ENCODE measurements around the gene TMEM263. TPM values are rescaled to one million over a fixed set of nuclear protein-coding genes. Genes with fewer than 3 reads are reported as not detected.

The TMEM263 gene
- total and polyA plus RNA-seq, 9 of the 15 experiments (the other 6 are each of a cell fraction or from before 2014, with no cell fraction given), result 12.6 to 36.7 (median 24.4) TPM

- 0 out of 2 replicates have a peak, but pooled peaks have one; percentile 37 for TF ChIP-seq ATF6 (CRISPR knock-in tag; IDR thresholded peaks at IDR 0.05)
- TF ChIP-seq ZEB2 (IDR thresholded peaks at IDR 0.05), result 0 out of 2 replicates have a peak, but pooled peaks have one; percentile 30
- 0 out of 2 replicates have a peak, but pooled peaks have one; percentile 48 for TF ChIP-seq ZNF592 (IDR thresholded peaks at IDR 0.05)
- TF ChIP-seq SOX6 (IDR thresholded peaks at IDR 0.05), result peak; percentile 46; the same call in 1 of the 2 replicates
- TF ChIP-seq MAZ (CRISPR knock-in tag; conservative IDR thresholded peaks at IDR 0.05 in 1 of 2, IDR thresholded peaks at IDR 0.05 in 1 of 2), result peak in 1 of 2 experiments; percentile 50; a peak in 1 of 4 replicates
- no peak for TF ChIP-seq MCM5 (IDR thresholded peaks at IDR 0.05; ENCODE audit: low read depth)
- TF ChIP-seq SMAD3 (CRISPR knock-in tag; conservative IDR thresholded peaks at IDR 0.05), result 0 out of 2 replicates have a peak, but pooled peaks have one; percentile 10
- TF ChIP-seq ZNF280A (IDR thresholded peaks at IDR 0.05; ENCODE audit: low read depth, partially characterized antibody), result no peak
- 0 out of 4 replicates have a peak, but pooled peaks of 1 of the 2 experiments have one; percentile 23 for TF ChIP-seq TEAD1 (CRISPR knock-in tag; IDR thresholded peaks at IDR 0.05)
- TF ChIP-seq NR2C2 (CRISPR knock-in tag; IDR thresholded peaks at IDR 0.05), result no peak
- TF ChIP-seq NR2C2 (tag; IDR thresholded peaks at IDR 0.05), result peak; percentile 44; the same call in 1 of the 2 replicates
- no peak for TF ChIP-seq ZNF764 (CRISPR knock-in tag; IDR thresholded peaks at IDR 0.05; ENCODE audit: low read depth)
- TF ChIP-seq KLF13 (tag; IDR thresholded peaks at IDR 0.05; ENCODE audit: borderline replicate concordance, low read depth), result no peak
- TF ChIP-seq MYBL2 (IDR thresholded peaks at IDR 0.05; ENCODE audit: low read depth), result peak; percentile 36; the same call in 1 of the 2 replicates
- TF ChIP-seq MYBL2 (CRISPR knock-in tag; IDR thresholded peaks at IDR 0.05; ENCODE audit: borderline replicate concordance), result no peak
- TF ChIP-seq ZNF395 (CRISPR knock-in tag; IDR thresholded peaks at IDR 0.05), result peak; percentile 57; the same call in 1 of the 2 replicates
Measured at GRCh38 chr12:106978035-106978800, 22.5 kb downstream of the TMEM263 start (continued).
